Measurements from ENCODE around the gene IFNW1. TPM values are rescaled to one million over a fixed set of nuclear protein-coding genes. Genes with fewer than 3 reads are reported as not detected.
A peak's percentile ranks its signal among the peaks of the same experiment; 100 is the strongest.

The IFNW1 gene
- total and polyA plus RNA-seq, 2 experiments from 2014 or later = not detected

GRCh38 chr9:21119093-21119770, 22.4 kb downstream of the IFNW1 start:
- Histone ChIP-seq H3K4me1 (ENCODE audit: insufficient read depth) (no peaks in the 10 kb centered on the region), H3K4me2 (ENCODE audit: unreplicated experiment) (no peak overlapping the region), H3K9me3 (ENCODE audit: low read depth) (no peaks in the 10 kb centered on the region), H3K9ac (no peak overlapping the region), H3K79me2 (ENCODE audit: insufficient read depth) (no peaks in the 10 kb centered on the region), H3K4me3 (no peak overlapping the region), H3K27ac (no peak overlapping the region), H3F3A (ENCODE audit: insufficient read depth) (no peaks in the 10 kb centered on the region), H3K9me2 (ENCODE audit: insufficient read depth) (no peaks in the 10 kb centered on the region), H4K20me1 (ENCODE audit: insufficient read depth) (no peaks in the 10 kb centered on the region), H2AFZ (no peak overlapping the region), H3K36me3 (ENCODE audit: low read depth) (no peaks in the 10 kb centered on the region), H3K27me3 (replicated peaks; ENCODE audit: insufficient read depth) (peaks cover 19% of the 10 kb centered on the region)
- TF ChIP-seq EZH2phosphoT487 (IDR thresholded peaks at IDR 0.05; ENCODE audit: insufficient read depth, low read depth) = no peak
- no peak for TF ChIP-seq EZH2 (IDR thresholded peaks at IDR 0.05; ENCODE audit: insufficient read depth, poor library complexity, severe bottlenecking)
- no peak for DNase-seq
- WGBS, 2 experiments (ENCODE audit: low coverage in 1 of 2, low lambda C conversion rate in 2 of 2, missing lambda C conversion rate in 2 of 2) = 80 to 84% methylated on average over 7 of the region's 7 CpGs
- in situ Hi-C loops (cut with MboI) = loop anchor here (10.0 to 25.0 kb wide), 3 partner anchors 232 to 764 kb away; partner anchors contain the start of gene MLLT3

GRCh38 chr9:21114311-21114710, 27.3 kb downstream of the IFNW1 start:
- TF ChIP-seq EZH2 (IDR thresholded peaks at IDR 0.05; ENCODE audit: insufficient read depth, poor library complexity, severe bottlenecking) = no peak
- no peak for TF ChIP-seq EZH2phosphoT487 (IDR thresholded peaks at IDR 0.05; ENCODE audit: insufficient read depth, low read depth)
- Histone ChIP-seq H3K27me3 (replicated peaks; ENCODE audit: insufficient read depth) (peaks cover 10% of the 10 kb centered on the region; the same call in 1 of the 2 replicates), H3K79me2 (ENCODE audit: insufficient read depth) (no peaks in the 10 kb centered on the region), H3K36me3 (ENCODE audit: low read depth) (no peaks in the 10 kb centered on the region), H3K4me3 (no peak overlapping the region), H4K20me1 (ENCODE audit: insufficient read depth) (no peaks in the 10 kb centered on the region), H3K9me2 (ENCODE audit: insufficient read depth) (no peaks in the 10 kb centered on the region), H3F3A (ENCODE audit: insufficient read depth) (no peaks in the 10 kb centered on the region), H3K27ac (no peak overlapping the region), H3K4me1 (ENCODE audit: insufficient read depth) (no peaks in the 10 kb centered on the region), H3K4me2 (ENCODE audit: unreplicated experiment) (no peak overlapping the region), H2AFZ (no peak overlapping the region), H3K9ac (no peak overlapping the region), H3K9me3 (ENCODE audit: low read depth) (no peaks in the 10 kb centered on the region)
- in situ Hi-C loops (cut with MboI) = loop anchor here (5.0 to 25.0 kb wide), 4 partner anchors 227 to 1192 kb away; partner anchors contain the start of gene MLLT3
- 71 to 76% methylated on average over 2 of the region's 2 CpGs for WGBS, 2 experiments (ENCODE audit: low coverage in 1 of 2, low lambda C conversion rate in 2 of 2, missing lambda C conversion rate in 2 of 2)
- no peak for DNase-seq

- Histone ChIP-seq H3K27me3 (replicated peaks; ENCODE audit: insufficient read depth) (no peaks in the 10 kb centered on the region), H3K4me3 (no peak overlapping the region), H3K9me3 (ENCODE audit: low read depth) (no peaks in the 10 kb centered on the region), H3K9me2 (ENCODE audit: insufficient read depth) (no peaks in the 10 kb centered on the region), H3K27ac (no peak overlapping the region), H3F3A (ENCODE audit: insufficient read depth) (no peaks in the 10 kb centered on the region), H2AFZ (no peak overlapping the region), H3K4me1 (ENCODE audit: insufficient read depth) (no peaks in the 10 kb centered on the region), H4K20me1 (ENCODE audit: insufficient read depth) (no peaks in the 10 kb centered on the region), H3K4me2 (ENCODE audit: unreplicated experiment) (no peak overlapping the region), H3K79me2 (ENCODE audit: insufficient read depth) (no peaks in the 10 kb centered on the region), H3K36me3 (ENCODE audit: low read depth) (no peaks in the 10 kb centered on the region), H3K9ac (no peak overlapping the region)
- in situ Hi-C loops (cut with MboI) = loop anchor here (5.0 to 25.0 kb wide), 4 partner anchors 224 to 1189 kb away; partner anchors contain the start of gene MLLT3
- peak; percentile 68 for DNase-seq
- TF ChIP-seq EZH2phosphoT487 (IDR thresholded peaks at IDR 0.05; ENCODE audit: insufficient read depth, low read depth) = no peak
- TF ChIP-seq EZH2 (IDR thresholded peaks at IDR 0.05; ENCODE audit: insufficient read depth, poor library complexity, severe bottlenecking) = no peak
- 23 to 24% methylated on average over 4 of the region's 4 CpGs for WGBS, 2 experiments (ENCODE audit: low coverage in 1 of 2, low lambda C conversion rate in 2 of 2, missing lambda C conversion rate in 2 of 2)
Observed at GRCh38 chr9:21110708-21111576, 30.7 kb downstream of the IFNW1 start.

- Histone ChIP-seq H3K4me1 (ENCODE audit: insufficient read depth) (no peaks in the 10 kb centered on the region), H3K9me3 (ENCODE audit: low read depth) (no peaks in the 10 kb centered on the region), H3K9ac (no peak overlapping the region), H2AFZ (no peak overlapping the region), H3F3A (ENCODE audit: insufficient read depth) (no peaks in the 10 kb centered on the region), H3K4me3 (no peak overlapping the region), H3K9me2 (ENCODE audit: insufficient read depth) (no peaks in the 10 kb centered on the region), H3K36me3 (ENCODE audit: low read depth) (no peaks in the 10 kb centered on the region), H3K27ac (no peak overlapping the region), H3K27me3 (replicated peaks; ENCODE audit: insufficient read depth) (no peaks in the 10 kb centered on the region), H3K79me2 (ENCODE audit: insufficient read depth) (no peaks in the 10 kb centered on the region), H4K20me1 (ENCODE audit: insufficient read depth) (no peaks in the 10 kb centered on the region), H3K4me2 (ENCODE audit: unreplicated experiment) (no peak overlapping the region)
- no peak for TF ChIP-seq EZH2phosphoT487 (IDR thresholded peaks at IDR 0.05; ENCODE audit: insufficient read depth, low read depth)
- no peak for TF ChIP-seq EZH2 (IDR thresholded peaks at IDR 0.05; ENCODE audit: insufficient read depth, poor library complexity, severe bottlenecking)
- WGBS, 2 experiments (ENCODE audit: low coverage in 1 of 2, low lambda C conversion rate in 2 of 2, missing lambda C conversion rate in 2 of 2) = 39 to 56% methylated on average over 1 of the region's 1 CpG
- in situ Hi-C loops (cut with MboI) = loop anchor here (25.0 kb wide), 1 partner anchor 217 kb away; no protein-coding TSS in a partner anchor
- DNase-seq = no peak
Observed at GRCh38 chr9:21104787-21105186, 36.8 kb downstream of the IFNW1 start.
